Fibroblast of pulmonary artery (primary cell): Measurements from ENCODE around the gene TFAP2A.
A peak's percentile ranks its signal among the peaks of the same experiment; 100 is the strongest.

Experiments
- DNase-seq: peaks from one replicate; pipeline ENCODE4 v3.0.0-alpha.2; 2010; ENCODE audit warnings: low read depth
- H3K4me3 ChIP-seq: replicated peaks from 2 replicates; pipeline ENCODE4 v1.5.1; 2011; ENCODE audit warnings: low read depth, mild to moderate bottlenecking, control low read depth, low read length, moderate library complexity
- CTCF ChIP-seq: IDR thresholded peaks from 2 replicates; pipeline ENCODE4 v1.5.1; 2011; ENCODE audit warnings: mild to moderate bottlenecking, control low read depth, low read length, inconsistent platforms; ENCODE audit errors: missing control alignments

TFAP2A gene

GRCh38 chr6:10408457-10408856 lies 6.4 kb downstream of the TFAP2A start:
- no peak for TF ChIP-seq CTCF
- no peak overlapping the region for H3K4me3 ChIP-seq
- no peak for DNase-seq

- no peak for TF ChIP-seq CTCF
These were observed 7.2 kb downstream of the TFAP2A start for GRCh38 chr6:10407674-10408054.

GRCh38 chr6:10407018-10407673 lies 7.7 kb downstream of the TFAP2A start:
- no peak overlapping the region for H3K4me3 ChIP-seq
- no peak for TF ChIP-seq CTCF
- DNase-seq, result no peak

More at GRCh38 chr6:10407674-10408054, 7.2 kb downstream of the TFAP2A start:
- no peak for DNase-seq
- H3K4me3 ChIP-seq, result no peak overlapping the region

- TF ChIP-seq CTCF, result no peak
- DNase-seq, result no peak
- no peak overlapping the region for H3K4me3 ChIP-seq
These were observed 8.3 kb downstream of the TFAP2A start for GRCh38 chr6:10406556-10406955.

- DNase-seq, result no peak
- no peak for TF ChIP-seq CTCF
- no peak overlapping the region for H3K4me3 ChIP-seq
These were observed 9.4 kb downstream of the TFAP2A start for GRCh38 chr6:10405513-10405900.

GRCh38 chr6:10404799-10405512 lies 9.9 kb downstream of the TFAP2A start:
- H3K4me3 ChIP-seq, result peak overlapping the region; percentile 65
- no peak for TF ChIP-seq CTCF
- DNase-seq, result no peak
